ENCODE results near the gene CADPS.
A peak's percentile ranks its signal among the peaks of the same experiment; 100 is the strongest.

Gene CADPS

GRCh38 chr3:62500556-62501288 lies 374.5 kb downstream of the CADPS start:
- no peak for DNase-seq (ENCODE audit: low read depth)
- H3K4me3 ChIP-seq (ENCODE audit: low read length), result no peak overlapping the region
- no peak for TF ChIP-seq CTCF (conservative IDR thresholded peaks at IDR 0.05; ENCODE audit: low read length)

GRCh38 chr3:62497156-62497555 lies 378.1 kb downstream of the CADPS start:
- no peak for TF ChIP-seq CTCF (conservative IDR thresholded peaks at IDR 0.05; ENCODE audit: low read length)

GRCh38 chr3:62496503-62496902 lies 378.7 kb downstream of the CADPS start:
- no peak overlapping the region for H3K4me3 ChIP-seq (ENCODE audit: low read length)
- no peak for TF ChIP-seq CTCF (conservative IDR thresholded peaks at IDR 0.05; ENCODE audit: low read length)
- no peak for DNase-seq (ENCODE audit: low read depth)

More at GRCh38 chr3:62497156-62497555, 378.1 kb downstream of the CADPS start:
- DNase-seq (ENCODE audit: low read depth), result no peak
- H3K4me3 ChIP-seq (ENCODE audit: low read length), result no peak overlapping the region

- peak; percentile 35 for TF ChIP-seq CTCF (conservative IDR thresholded peaks at IDR 0.05; ENCODE audit: low read length)
- DNase-seq (ENCODE audit: low read depth), result no peak
- no peak overlapping the region for H3K4me3 ChIP-seq (ENCODE audit: low read length)
These were observed 382.0 kb downstream of the CADPS start for GRCh38 chr3:62493109-62493801.

- DNase-seq (ENCODE audit: low read depth), result no peak
- no peak for TF ChIP-seq CTCF (conservative IDR thresholded peaks at IDR 0.05; ENCODE audit: low read length)
- H3K4me3 ChIP-seq (ENCODE audit: low read length), result no peak overlapping the region
These were observed 392.3 kb downstream of the CADPS start for GRCh38 chr3:62482961-62483360.

GRCh38 chr3:62481962-62482361 lies 393.3 kb downstream of the CADPS start:
- TF ChIP-seq CTCF (conservative IDR thresholded peaks at IDR 0.05; ENCODE audit: low read length), result no peak
- no peak for DNase-seq (ENCODE audit: low read depth)
- no peak overlapping the region for H3K4me3 ChIP-seq (ENCODE audit: low read length)

GRCh38 chr3:62480056-62480455 lies 395.2 kb downstream of the CADPS start:
- no peak for TF ChIP-seq CTCF (conservative IDR thresholded peaks at IDR 0.05; ENCODE audit: low read length)
- H3K4me3 ChIP-seq (ENCODE audit: low read length), result no peak overlapping the region
- DNase-seq (ENCODE audit: low read depth), result no peak

Data from AG10803 (cell line).